SK-N-MC (cell line): ENCODE results near the gene CDC42EP3.

ENCODE experiments used
- EZH2 ChIP-seq: fragments of 200-600 bp; sonication (generic); IDR thresholded peaks from one replicate; pipeline ENCODE4 v1.6.1; 2017; ENCODE audit warnings: antibody characterized with exemption
- FOXP2 ChIP-seq: optimal IDR thresholded peaks from 2 replicates; pipeline ENCODE3; 2011; ENCODE audit warnings: mild to moderate bottlenecking, moderate library complexity; ENCODE audit not compliant: insufficient read depth; ENCODE audit errors: extremely low read length, control extremely low read depth
- POLR2AphosphoS5 ChIP-seq: IDR thresholded peaks from 2 replicates; pipeline ENCODE4 v1.6.1; 2012; ENCODE audit warnings: mild to moderate bottlenecking, low read depth, low read length, borderline replicate concordance

DNA sequence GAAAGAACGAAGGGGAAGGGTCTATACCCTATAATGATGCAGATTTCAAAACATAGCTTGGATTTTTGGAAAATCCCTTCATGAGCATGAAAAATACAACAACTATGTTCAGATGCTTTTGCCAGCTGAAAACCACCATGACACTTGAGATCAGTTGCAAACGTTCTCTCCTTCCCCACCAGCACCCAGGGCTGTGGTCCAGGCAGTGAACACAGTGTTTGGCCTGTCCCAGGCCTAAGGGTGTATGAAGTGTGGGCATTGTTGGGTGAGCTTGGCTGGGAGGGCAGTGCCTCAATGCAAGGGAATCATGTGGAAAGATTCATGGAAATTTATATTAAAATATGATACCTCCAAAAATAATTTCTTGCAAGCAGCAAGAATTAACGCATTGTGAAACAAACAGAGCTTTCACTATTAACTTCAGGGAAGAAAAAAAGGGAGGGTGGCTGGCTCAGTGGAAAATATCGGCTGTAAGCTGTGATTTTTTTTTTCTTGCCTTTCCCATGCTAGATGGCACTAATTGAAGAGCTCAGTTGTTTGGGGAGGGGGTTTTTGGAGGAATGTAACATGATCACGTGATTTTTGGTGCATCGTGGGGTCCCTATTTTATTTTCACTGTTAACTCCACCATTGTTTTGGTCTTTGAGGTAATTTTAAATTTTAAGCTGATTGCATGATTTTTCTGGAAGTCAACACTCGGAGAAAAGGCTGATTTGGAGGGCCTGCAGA, 52.0 kb downstream of the CDC42EP3 start:
- TF ChIP-seq POLR2AphosphoS5 (no peak), EZH2 (no peak), FOXP2 (no peak)
